Hepatocyte (in vitro differentiated cells): ENCODE measurements around the gene MIEN1.

ENCODE experiments used
- EZH2 ChIP-seq: fragments of 200-600 bp; sonication (generic); IDR thresholded peaks from 2 replicates; pipeline ENCODE4 v1.6.1; 2016; ENCODE audit warnings: antibody characterized with exemption, mild to moderate bottlenecking, borderline replicate concordance
- TF ChIP-seq, protein P1 (sequence below): fragments of 200-600 bp; sonication (generic); IDR thresholded peaks from 2 replicates; pipeline ENCODE4 v1.5.1; 2016; ENCODE audit warnings: antibody characterized with exemption, mild to moderate bottlenecking; ENCODE audit not compliant: poor library complexity

DNA sequence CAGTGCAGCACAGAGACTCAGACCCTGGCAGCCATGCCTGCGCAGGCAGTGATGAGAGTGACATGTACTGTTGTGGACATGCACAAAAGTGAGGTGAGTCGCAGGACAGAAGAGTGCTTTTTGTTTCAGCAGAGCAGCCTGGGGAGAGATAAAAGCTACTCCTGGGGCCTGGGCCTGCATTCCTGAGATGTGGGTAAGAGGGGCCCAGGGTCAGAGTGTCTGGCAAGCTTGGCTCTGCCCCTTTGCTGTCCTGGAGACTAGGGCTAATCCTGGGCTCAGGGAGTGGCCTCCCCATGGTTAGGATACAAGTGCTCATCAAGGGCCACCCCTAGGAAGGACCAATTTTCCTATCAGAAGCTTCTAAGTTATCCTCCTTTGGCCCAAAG is 35.2 kb downstream of the MIEN1 start:
- TF ChIP-seq, protein P1, sequence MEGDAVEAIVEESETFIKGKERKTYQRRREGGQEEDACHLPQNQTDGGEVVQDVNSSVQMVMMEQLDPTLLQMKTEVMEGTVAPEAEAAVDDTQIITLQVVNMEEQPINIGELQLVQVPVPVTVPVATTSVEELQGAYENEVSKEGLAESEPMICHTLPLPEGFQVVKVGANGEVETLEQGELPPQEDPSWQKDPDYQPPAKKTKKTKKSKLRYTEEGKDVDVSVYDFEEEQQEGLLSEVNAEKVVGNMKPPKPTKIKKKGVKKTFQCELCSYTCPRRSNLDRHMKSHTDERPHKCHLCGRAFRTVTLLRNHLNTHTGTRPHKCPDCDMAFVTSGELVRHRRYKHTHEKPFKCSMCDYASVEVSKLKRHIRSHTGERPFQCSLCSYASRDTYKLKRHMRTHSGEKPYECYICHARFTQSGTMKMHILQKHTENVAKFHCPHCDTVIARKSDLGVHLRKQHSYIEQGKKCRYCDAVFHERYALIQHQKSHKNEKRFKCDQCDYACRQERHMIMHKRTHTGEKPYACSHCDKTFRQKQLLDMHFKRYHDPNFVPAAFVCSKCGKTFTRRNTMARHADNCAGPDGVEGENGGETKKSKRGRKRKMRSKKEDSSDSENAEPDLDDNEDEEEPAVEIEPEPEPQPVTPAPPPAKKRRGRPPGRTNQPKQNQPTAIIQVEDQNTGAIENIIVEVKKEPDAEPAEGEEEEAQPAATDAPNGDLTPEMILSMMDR, result no peak
- no peak for TF ChIP-seq EZH2
